OCI-LY7 (cell line): ENCODE data around the gene TNFAIP8L2. TPM values are rescaled to one million over a fixed set of nuclear protein-coding genes. Genes with fewer than 3 reads are reported as not detected.

Experiments
- Bru-seq: library from RNA; stranded (reverse); fragments of 400-500 nt; gene quantifications from one replicate; lab custom pipeline; 2021; lab: Mats Ljungman, UMichigan
- BruChase-seq, 2 experiments: library from RNA; stranded (reverse); fragments of 400-500 nt; gene quantifications; one replicate each; lab custom pipeline; 2021; lab: Mats Ljungman, UMichigan
- BruUV-seq: library from RNA; stranded (reverse); fragments of 400-500 nt; replicated peaks from 2 replicates; lab custom pipeline; 2021; lab: Mats Ljungman, UMichigan
- CTCF ChIA-PET: fragments of 300-600 bp; sonication (Branson Sonifier 250); formaldehyde crosslinking; loops from one replicate; lab custom pipeline; 2022; ENCODE audit warnings: antibody characterized with exemption; ENCODE audit not compliant: unreplicated experiment; lab: Charles Lee
- POLR2A ChIA-PET: fragments of 300-600 bp; sonication (Branson Sonifier 250); formaldehyde crosslinking; loops from one replicate; lab custom pipeline; 2022; ENCODE audit warnings: antibody characterized with exemption; lab: Charles Lee
- DNase-seq: peaks from one replicate; pipeline ENCODE4 v3.0.0-alpha.2; 2015; ENCODE audit warnings: low spot score
- H2AFZ ChIP-seq: fragments of 200-600 bp; sonication (generic), shearing (Covaris generic); 2 replicates; pipeline ENCODE4 v1.6.1; 2014; ENCODE audit warnings: mild to moderate bottlenecking, antibody characterized with exemption, low read length, moderate library complexity
- H3K27ac ChIP-seq: fragments of 200-600 bp; sonication (generic); 2 replicates; pipeline ENCODE4 v1.5.1; 2014; ENCODE audit warnings: mixed run types, low read depth, mild to moderate bottlenecking, moderate library complexity, low read length, inconsistent platforms; ENCODE audit not compliant: poor library complexity, severe bottlenecking
- H3K36me3 ChIP-seq: fragments of 200-600 bp; sonication (generic); 2 replicates; pipeline ENCODE4 v1.6.1; 2014; ENCODE audit warnings: mild to moderate bottlenecking, antibody characterized with exemption, low read length, moderate library complexity, mixed read lengths; ENCODE audit not compliant: insufficient read depth
- H3K4me1 ChIP-seq: fragments of 200-600 bp; sonication (generic); 2 replicates; pipeline ENCODE4 v1.5.1; 2014; ENCODE audit warnings: mild to moderate bottlenecking, low read length; ENCODE audit not compliant: insufficient read depth, poor library complexity, severe bottlenecking
- H3K4me2 ChIP-seq: fragments of 200-600 bp; sonication (generic); 2 replicates; pipeline ENCODE4 v1.6.1; 2014; ENCODE audit warnings: mild to moderate bottlenecking, low read length
- H3K4me3 ChIP-seq: fragments of 200-600 bp; sonication (generic); 2 replicates; pipeline ENCODE4 v1.5.1; 2014; ENCODE audit warnings: mild to moderate bottlenecking, low read depth, low read length; ENCODE audit not compliant: poor library complexity, severe bottlenecking
- H3K79me2 ChIP-seq: fragments of 200-600 bp; sonication (generic); 2 replicates; pipeline ENCODE4 v1.6.1; 2016; ENCODE audit warnings: low read depth, mild to moderate bottlenecking, low read length, moderate library complexity, mixed read lengths; ENCODE audit not compliant: insufficient read depth
- H3K9me2 ChIP-seq: fragments of 200-600 bp; sonication (generic); 2 replicates; pipeline ENCODE4 v1.6.1; 2016; ENCODE audit warnings: mild to moderate bottlenecking, low read length, mixed read lengths; ENCODE audit not compliant: insufficient read depth
- H3K9me3 ChIP-seq: fragments of 200-600 bp; sonication (generic); 2 replicates; pipeline ENCODE4 v1.6.1; 2014; ENCODE audit warnings: mild to moderate bottlenecking, mixed run types, low read length, mixed read lengths
- H4K20me1 ChIP-seq: fragments of 200-600 bp; sonication (generic); 2 replicates; pipeline ENCODE4 v1.6.1; 2014; ENCODE audit warnings: mild to moderate bottlenecking, antibody characterized with exemption, low read length, moderate library complexity, mixed read lengths; ENCODE audit not compliant: insufficient read depth
- CTCF ChIP-seq: fragments of 200-600 bp; sonication (generic); conservative IDR thresholded peaks from 2 replicates; pipeline ENCODE4 v1.5.1; 2014; ENCODE audit warnings: mild to moderate bottlenecking, antibody characterized with exemption, low read length, moderate library complexity, mixed read lengths
- EZH2phosphoT487 ChIP-seq: fragments of 200-600 bp; sonication (generic); IDR thresholded peaks from 2 replicates; pipeline ENCODE4 v1.6.1; 2018; ENCODE audit warnings: low read depth, borderline replicate concordance, mild to moderate bottlenecking, mixed run types, antibody characterized with exemption, low read length, moderate library complexity, mixed read lengths
- intact Hi-C: fragments of 100-400 bp; cut with micrococcal nuclease; formaldehyde crosslinking; loops from one replicate; pipeline ENCODE4 v1.10.0; 2022; ENCODE audit not compliant: unreplicated experiment
- long read RNA-seq: library from polyadenylated mRNA; stranded (forward); transcript quantifications from one replicate; pipeline ENCODE4 v2.0.0, GENCODE V29; 2022
- total RNA-seq, 2 experiments: library from RNA; depleted of rRNA in 1 of 2; stranded (reverse); fragments of >200 nt in 1 of 2; shearing (Covaris generic) in 1 of 2; gene quantifications; 2 replicates each; pipeline ENCODE4 v1.2.3, GENCODE V29; 2014 to 2022

The TNFAIP8L2 gene
- 7.7 and 12.5 TPM in 2 replicates for total RNA-seq (2014; rRNA removed; shearing (Covaris generic))
- 9.0 and 9.2 TPM in 2 replicates for total RNA-seq (2022)
- percentile 58 among the genes with signal in this experiment for Bru-seq, nascent RNA
- BruChase-seq, experiment 1, labeled RNA remaining after a 6-hour chase: percentile 58 among the genes with signal in this experiment
- percentile 54 among the genes with signal in this experiment for BruChase-seq, experiment 2, labeled RNA remaining after a 2-hour chase
- long read RNA-seq, transcript TNFAIP8L2-201 (2 exons, 1,178 nt): major isoform, 10 of 10 reads
- long read RNA-seq, partial matches to known transcripts: 0 of 10 reads
- long read RNA-seq, other reads (novel, unspliced or antisense): 0 of 10 reads

DNA sequence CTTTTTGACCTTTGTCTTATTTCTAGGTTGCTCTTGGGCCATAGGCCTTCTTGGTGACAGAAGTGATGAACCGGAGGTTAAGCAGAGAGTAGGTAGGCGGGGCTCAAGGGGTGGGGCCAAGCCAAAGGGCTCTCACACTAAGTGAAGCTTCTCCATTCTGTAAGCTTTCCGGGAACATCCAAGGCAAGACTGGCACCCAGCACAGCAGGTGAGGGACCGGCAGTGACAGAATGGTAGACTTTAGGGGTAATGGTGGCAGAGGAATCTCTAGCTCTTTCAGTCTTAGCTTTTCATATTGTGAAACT lies at the start of gene TNFAIP8L2:
TSS of gene TNFAIP8L2 (plus strand) at position 135 of the 305 bp plus-strand sequence. CDS start 2,049 bp downstream, outside the sequence.
- no TSS peak for BruUV-seq
- DNase-seq: peak; percentile 78
- POLR2A ChIA-PET: interaction anchor here (0.5 to 2.2 kb wide), 15 partner anchors 8 to 459 kb away, joined by 3 to 14 read pairs (median 4); partner anchors contain the start of genes CDC42SE1, GOLPH3L, SCNM1 and VPS72
- H3K9me3 ChIP-seq: no peaks in the 10 kb centered on the region
- intact Hi-C loops: loop anchor here (1.0 kb wide), 3 partner anchors 57 to 132 kb away; no protein-coding TSS in a partner anchor
- peaks cover 9% of the 10 kb centered on the region; the same call in 1 of the 2 replicates for H3K79me2 ChIP-seq
- H2AFZ ChIP-seq: peak within 1 kb of the TSS; percentile 74
- H3K4me2 ChIP-seq: peak within 1 kb of the TSS; percentile 92
- no peaks in the 10 kb centered on the region for H3K9me2 ChIP-seq
- peaks cover 16% of the 10 kb centered on the region; the same call in 1 of the 2 replicates for H3K36me3 ChIP-seq
- peak within 1 kb of the TSS; percentile 76 for H3K4me3 ChIP-seq
- H4K20me1 ChIP-seq: no peaks in the 10 kb centered on the region
- H3K4me1 ChIP-seq: peaks cover 38% of the 10 kb centered on the region
- peak within 1 kb of the TSS; percentile 57 for H3K27ac ChIP-seq
- CTCF ChIA-PET: interaction anchor here (0.6 to 2.4 kb wide), 8 partner anchors 8 to 112 kb away, joined by 3 to 35 read pairs (median 4); partner anchors contain the start of gene MLLT11
- TF ChIP-seq CTCF (no peak), EZH2phosphoT487 (no peak)

DNA sequence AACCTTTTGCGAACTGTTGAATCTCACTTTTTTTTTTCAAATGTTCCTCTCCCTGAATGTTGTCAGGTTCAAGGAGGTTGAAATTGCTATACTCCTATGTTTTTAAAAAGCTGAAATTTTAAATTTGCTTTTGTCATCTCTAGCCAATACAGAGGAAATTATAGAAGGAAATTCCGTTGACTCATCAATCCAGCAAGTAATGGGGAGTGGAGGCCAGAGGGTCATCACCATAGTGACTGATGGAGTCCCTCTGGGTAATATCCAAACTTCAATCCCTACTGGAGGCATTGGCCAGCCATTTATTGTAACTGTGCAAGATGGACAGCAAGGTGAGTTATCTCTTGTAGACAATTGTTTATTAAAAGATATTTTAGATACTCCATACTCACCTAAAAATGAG lies 49.6 kb upstream of the TNFAIP8L2 start:
- H3K9me3 ChIP-seq: no peaks in the 10 kb centered on the region
- DNase-seq: no peak
- H3K4me3 ChIP-seq: no peak overlapping the region
- no peaks in the 10 kb centered on the region for H4K20me1 ChIP-seq
- H3K36me3 ChIP-seq: peaks cover 5% of the 10 kb centered on the region; the same call in 1 of the 2 replicates
- ChIA-PET POLR2A (no interaction called here), CTCF (no interaction called here)
- H2AFZ ChIP-seq: no peak overlapping the region
- BruUV-seq: no TSS peak
- intact Hi-C loops: no loop called here
- TF ChIP-seq EZH2phosphoT487: no peak
- TF ChIP-seq CTCF: no peak
- no peaks in the 10 kb centered on the region for H3K79me2 ChIP-seq
- no peaks in the 10 kb centered on the region for H3K4me1 ChIP-seq
- no peaks in the 10 kb centered on the region for H3K9me2 ChIP-seq
- H3K27ac ChIP-seq: no peak overlapping the region
- H3K4me2 ChIP-seq: no peak overlapping the region

DNA sequence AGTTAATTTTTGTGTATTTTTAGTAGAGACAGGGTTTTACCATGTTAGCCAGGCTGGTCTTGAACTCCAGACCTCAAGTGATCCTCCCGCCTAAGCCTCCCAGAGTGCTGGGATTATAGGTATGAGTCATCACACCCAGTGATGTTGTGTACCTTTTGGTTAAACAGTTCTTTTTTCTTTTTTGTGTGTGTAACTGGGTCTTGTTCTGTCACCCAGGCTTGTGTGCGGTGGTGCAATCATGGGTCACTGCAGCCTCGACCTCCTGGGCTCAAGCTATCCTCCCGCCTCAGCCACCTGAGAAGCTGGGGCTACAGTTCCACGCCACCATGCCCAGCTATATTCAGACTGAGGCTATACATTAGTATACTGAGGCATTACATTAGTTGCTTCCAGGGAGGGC lies 48.1 kb upstream of the TNFAIP8L2 start:
- no peak for DNase-seq
- H3K27ac ChIP-seq: no peak overlapping the region
- H3K9me2 ChIP-seq: no peaks in the 10 kb centered on the region
- H3K4me2 ChIP-seq: no peak overlapping the region
- H3K36me3 ChIP-seq: peaks cover 5% of the 10 kb centered on the region; the same call in 1 of the 2 replicates
- H3K4me1 ChIP-seq: no peaks in the 10 kb centered on the region
- TF ChIP-seq EZH2phosphoT487 (no peak), CTCF (no peak)
- CTCF ChIA-PET: no interaction called here
- POLR2A ChIA-PET: no interaction called here
- no TSS peak for BruUV-seq
- H3K4me3 ChIP-seq: no peak overlapping the region
- H4K20me1 ChIP-seq: no peaks in the 10 kb centered on the region
- no peak overlapping the region for H2AFZ ChIP-seq
- intact Hi-C loops: no loop called here
- no peaks in the 10 kb centered on the region for H3K9me3 ChIP-seq
- no peaks in the 10 kb centered on the region for H3K79me2 ChIP-seq
